ENCODE data around the gene PRKCE.

DNA sequence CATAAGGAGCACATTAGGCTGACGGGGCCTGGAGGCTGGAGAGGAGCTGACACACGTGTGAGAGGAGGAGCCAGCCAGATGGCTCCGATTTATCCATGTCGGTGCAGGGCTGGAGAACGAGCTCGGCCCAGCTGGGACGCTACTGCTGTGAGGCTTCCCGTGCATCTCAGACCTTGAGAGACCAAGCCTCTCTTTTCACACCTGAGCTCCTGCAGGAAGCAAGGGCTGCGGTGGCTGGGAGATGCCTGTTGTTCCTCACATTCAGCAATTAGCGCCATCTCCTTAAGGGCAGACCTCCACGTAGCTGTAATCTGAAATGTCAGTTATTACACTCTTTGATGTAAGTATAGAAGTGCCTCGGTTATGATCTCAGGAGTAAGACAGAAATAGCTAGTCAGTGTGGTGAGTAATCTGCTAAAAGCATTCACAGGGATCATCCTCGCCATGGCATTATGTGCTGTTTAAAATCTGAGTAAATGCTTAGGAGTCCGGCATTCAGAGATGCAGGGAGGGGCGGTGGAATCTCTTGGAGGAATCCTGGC, 107.9 kb downstream of the PRKCE start:
- TF ChIP-seq TAF1 (IDR thresholded peaks at IDR 0.05; ENCODE audit: low read depth, low read length): no peak
- TF ChIP-seq POLR2A (IDR thresholded peaks at IDR 0.05; ENCODE audit: control extremely low read depth in 1 of 2, low read depth in 2 of 2, low read length in 2 of 2): no peak
